HUES6 (cell line): Measurements from ENCODE around the gene IQGAP3.

Experiments
- H3K27ac ChIP-seq: 2 replicates; pipeline ENCODE4 v1.7.0; 2013; ENCODE audit warnings: low read depth, mild to moderate bottlenecking, low read length, inconsistent platforms
- H3K27me3 ChIP-seq: 2 replicates; pipeline ENCODE4 v1.6.1; 2013; ENCODE audit warnings: low read length; ENCODE audit not compliant: control insufficient read depth, insufficient read depth
- H3K36me3 ChIP-seq: 2 replicates; pipeline ENCODE4 v1.6.1; 2013; ENCODE audit warnings: low read length; ENCODE audit not compliant: control insufficient read depth, insufficient read depth
- H3K4me1 ChIP-seq: 2 replicates; pipeline ENCODE4 v1.6.1; 2013; ENCODE audit warnings: low read length; ENCODE audit not compliant: control insufficient read depth, insufficient read depth
- H3K4me3 ChIP-seq: 2 replicates; pipeline ENCODE4 v1.5.1; 2013; ENCODE audit warnings: low read depth, low read length
- H3K9ac ChIP-seq: one replicate; pipeline ENCODE4 v1.6.1; 2013; ENCODE audit warnings: mild to moderate bottlenecking, low read length
- H3K9me3 ChIP-seq: 2 replicates; pipeline ENCODE4 v1.6.1; 2013; ENCODE audit warnings: low read depth, low read length; ENCODE audit not compliant: control insufficient read depth, insufficient read depth

The IQGAP3 gene

DNA sequence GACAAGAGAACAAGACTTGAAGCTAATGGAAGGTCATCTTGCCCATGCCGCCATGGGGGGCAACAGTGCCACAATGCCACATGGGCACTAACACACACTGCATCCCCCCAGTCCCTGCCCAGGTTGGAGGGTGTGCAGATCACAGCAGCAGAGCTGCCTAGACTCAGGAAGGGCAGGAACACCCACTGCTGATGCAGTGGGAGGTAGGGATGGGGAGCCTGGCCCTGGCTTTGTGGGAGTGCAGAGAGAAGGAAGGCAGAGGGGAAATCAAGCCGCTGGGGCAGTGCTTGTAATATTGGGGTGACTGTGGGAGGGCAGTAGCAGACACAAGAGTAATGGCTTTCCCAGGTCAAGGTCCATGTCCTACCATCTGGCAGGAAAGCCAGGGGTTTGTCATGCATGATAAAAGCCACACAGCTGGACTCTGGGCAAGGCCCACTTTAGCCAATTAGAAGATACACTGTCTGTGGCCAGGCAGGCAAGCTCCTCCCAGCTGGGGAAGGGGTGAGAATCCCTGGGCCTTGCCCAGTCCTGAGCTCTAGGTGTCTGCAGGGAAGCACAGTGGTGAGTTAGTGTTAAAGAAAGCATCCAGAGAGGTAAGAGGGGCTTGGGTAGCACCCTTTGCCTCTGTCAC, 46.4 kb downstream of the IQGAP3 start:
- H3K4me1 ChIP-seq: peaks cover 17% of the 10 kb centered on the region
- H3K9me3 ChIP-seq: no peaks in the 10 kb centered on the region
- no peak overlapping the region for H3K27ac ChIP-seq
- peaks cover 53% of the 10 kb centered on the region for H3K36me3 ChIP-seq
- no peak overlapping the region for H3K4me3 ChIP-seq
- no peak overlapping the region for H3K9ac ChIP-seq
- H3K27me3 ChIP-seq: no peaks in the 10 kb centered on the region

DNA sequence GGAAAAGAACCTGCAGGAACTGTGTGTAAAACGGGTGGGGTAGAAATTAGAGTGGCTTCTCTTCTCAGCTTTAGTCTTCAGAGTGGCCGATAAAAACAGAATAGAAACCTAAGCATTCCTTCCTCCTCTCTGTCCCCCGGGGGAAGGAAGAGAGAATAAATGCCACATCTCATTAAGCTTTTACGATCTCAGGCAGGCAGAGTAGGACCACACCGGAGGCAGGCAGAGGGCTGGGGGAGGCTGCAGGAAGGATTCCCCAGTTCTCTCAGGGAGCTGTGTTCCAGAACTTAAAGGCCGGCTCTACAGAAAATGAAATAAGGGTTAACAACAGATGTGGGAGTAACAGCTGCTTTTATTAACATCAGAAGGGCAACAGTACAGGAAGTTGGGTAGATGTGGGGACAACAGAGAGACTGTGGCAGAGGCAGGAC, 47.3 kb downstream of the IQGAP3 start:
- Histone ChIP-seq H3K4me1 (peaks cover 17% of the 10 kb centered on the region), H3K27me3 (no peaks in the 10 kb centered on the region), H3K9ac (no peak overlapping the region), H3K36me3 (peaks cover 44% of the 10 kb centered on the region), H3K27ac (no peak overlapping the region), H3K9me3 (no peaks in the 10 kb centered on the region), H3K4me3 (no peak overlapping the region)

DNA sequence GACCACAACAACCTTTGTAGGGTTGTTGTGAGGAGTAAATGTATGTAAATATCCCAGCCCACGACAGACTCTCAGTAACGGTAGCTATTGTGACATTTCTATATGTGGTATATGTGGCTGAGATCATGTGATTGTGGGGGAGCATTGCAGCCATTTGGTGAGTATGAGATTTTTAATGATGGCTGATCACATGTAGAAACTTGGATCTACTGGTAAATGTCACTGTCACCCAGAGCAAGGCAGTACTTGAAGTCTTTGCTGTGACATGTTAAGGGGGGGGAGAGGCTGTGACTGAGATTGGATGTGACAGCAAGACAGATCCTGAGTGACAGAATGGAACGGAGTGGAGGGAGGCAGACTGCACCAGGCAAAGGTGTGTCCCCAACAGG, 47.9 kb downstream of the IQGAP3 start:
- Histone ChIP-seq H3K4me1 (peaks cover 17% of the 10 kb centered on the region), H3K36me3 (peaks cover 38% of the 10 kb centered on the region), H3K27me3 (no peaks in the 10 kb centered on the region), H3K9ac (no peak overlapping the region), H3K9me3 (no peaks in the 10 kb centered on the region), H3K27ac (no peak overlapping the region), H3K4me3 (no peak overlapping the region)

DNA sequence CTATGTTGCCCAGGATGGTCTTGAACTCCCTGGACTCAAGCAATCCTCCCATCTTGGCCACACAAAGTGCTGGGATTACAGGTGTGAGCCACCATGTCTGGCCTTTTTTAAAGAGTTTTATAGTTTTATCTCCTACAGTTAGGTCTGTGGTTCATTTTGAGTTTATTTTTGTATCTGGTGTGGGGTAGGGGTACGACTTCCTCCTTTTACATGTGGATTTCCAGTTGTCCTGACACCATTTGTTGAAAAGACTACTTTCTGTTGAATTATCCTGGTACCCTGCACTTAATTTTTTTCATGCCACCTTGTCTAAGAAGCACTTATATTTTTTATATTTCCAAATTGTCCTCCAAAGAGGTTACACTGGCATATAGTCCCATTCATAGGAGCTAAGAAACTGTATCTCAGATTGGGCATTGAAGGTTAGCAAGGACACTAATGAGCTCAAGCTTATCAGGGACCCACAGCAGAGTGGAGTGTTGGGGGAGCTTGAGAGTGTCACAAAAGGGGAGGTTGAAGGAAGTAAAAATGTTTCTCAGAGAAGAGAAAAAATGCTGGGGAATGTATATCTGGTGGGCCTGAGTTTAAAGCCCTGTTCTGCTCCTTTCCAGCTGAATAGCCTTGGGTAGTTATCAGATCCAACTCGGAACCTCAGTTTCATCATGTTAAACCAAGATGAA, 48.4 kb downstream of the IQGAP3 start:
- Histone ChIP-seq H3K27me3 (no peaks in the 10 kb centered on the region), H3K27ac (no peak overlapping the region), H3K36me3 (peaks cover 33% of the 10 kb centered on the region), H3K9ac (no peak overlapping the region), H3K4me1 (peaks cover 17% of the 10 kb centered on the region), H3K4me3 (no peak overlapping the region), H3K9me3 (no peaks in the 10 kb centered on the region)

DNA sequence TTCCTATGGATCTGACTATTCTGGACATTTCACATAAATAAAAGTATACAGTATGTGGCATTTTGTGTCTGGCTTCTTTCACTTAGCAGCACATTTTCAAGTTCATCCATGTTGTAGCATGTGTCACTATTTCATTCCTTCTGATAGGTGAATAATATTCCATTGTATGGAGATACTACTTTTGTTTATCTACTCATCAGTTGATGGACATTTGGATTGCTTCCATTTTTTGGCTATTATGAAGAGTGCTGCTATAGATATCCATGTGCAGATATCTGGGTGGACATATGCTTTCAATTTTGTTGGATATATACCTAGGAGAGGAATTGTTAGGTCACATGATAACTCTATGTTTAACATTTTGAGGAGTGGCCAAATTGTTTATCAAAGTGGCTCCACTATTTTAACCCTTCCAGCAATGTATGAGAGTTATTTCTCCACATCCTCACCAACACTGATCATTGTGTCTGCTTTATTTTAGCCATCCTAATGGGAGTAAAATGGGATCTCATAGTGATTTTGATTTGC, 49.9 kb downstream of the IQGAP3 start:
- no peaks in the 10 kb centered on the region for H3K27me3 ChIP-seq
- peaks cover 19% of the 10 kb centered on the region for H3K36me3 ChIP-seq
- no peak overlapping the region for H3K9ac ChIP-seq
- H3K9me3 ChIP-seq: no peaks in the 10 kb centered on the region
- H3K27ac ChIP-seq: no peak overlapping the region
- peaks cover 17% of the 10 kb centered on the region for H3K4me1 ChIP-seq
- no peak overlapping the region for H3K4me3 ChIP-seq

DNA sequence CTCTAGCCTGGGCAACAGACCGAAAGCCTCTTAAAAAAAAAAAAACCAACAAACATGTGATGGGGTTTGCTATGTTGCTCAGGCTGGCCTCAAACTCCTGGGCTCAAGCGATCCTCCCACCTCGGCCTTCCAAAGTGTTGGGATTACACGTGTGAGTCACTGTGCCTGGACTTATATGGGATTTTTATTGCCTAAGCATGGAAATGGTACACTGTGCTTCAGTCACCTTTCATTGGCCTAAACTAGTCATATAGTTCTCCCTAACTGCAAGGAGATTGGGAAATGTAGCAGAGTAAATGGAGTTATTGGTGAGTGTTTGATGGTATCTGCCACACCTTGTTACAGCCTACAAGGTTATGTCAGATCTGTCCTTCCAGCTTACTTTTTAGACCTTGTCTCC, 54.6 kb downstream of the IQGAP3 start:
- H3K9me3 ChIP-seq: no peaks in the 10 kb centered on the region
- H3K36me3 ChIP-seq: no peaks in the 10 kb centered on the region
- H3K27ac ChIP-seq: no peak overlapping the region
- H3K9ac ChIP-seq: no peak overlapping the region
- no peaks in the 10 kb centered on the region for H3K4me1 ChIP-seq
- no peak overlapping the region for H3K4me3 ChIP-seq
- H3K27me3 ChIP-seq: no peaks in the 10 kb centered on the region

DNA sequence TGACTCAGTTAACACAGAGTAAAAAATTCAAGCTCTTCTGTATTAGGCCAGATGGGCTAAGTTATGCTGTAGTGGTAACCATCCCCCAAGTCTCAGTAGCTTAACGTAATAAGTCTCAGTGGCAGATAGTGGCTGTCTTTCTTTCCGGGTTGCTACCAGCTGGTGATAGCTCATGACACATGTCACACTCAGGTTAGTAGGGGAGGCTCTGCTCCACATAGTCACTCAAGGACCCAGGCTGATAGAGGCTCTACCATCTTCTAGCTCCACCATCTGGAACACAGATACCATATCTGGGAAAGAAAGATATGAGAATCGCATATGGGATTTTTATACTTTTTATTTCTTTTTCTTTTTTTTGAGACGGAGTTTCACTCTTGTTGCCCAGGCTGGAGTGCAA, 55.5 kb downstream of the IQGAP3 start:
- Histone ChIP-seq H3K4me3 (no peak overlapping the region), H3K27me3 (no peaks in the 10 kb centered on the region), H3K4me1 (no peaks in the 10 kb centered on the region), H3K36me3 (no peaks in the 10 kb centered on the region), H3K27ac (no peak overlapping the region), H3K9ac (no peak overlapping the region), H3K9me3 (no peaks in the 10 kb centered on the region)

DNA sequence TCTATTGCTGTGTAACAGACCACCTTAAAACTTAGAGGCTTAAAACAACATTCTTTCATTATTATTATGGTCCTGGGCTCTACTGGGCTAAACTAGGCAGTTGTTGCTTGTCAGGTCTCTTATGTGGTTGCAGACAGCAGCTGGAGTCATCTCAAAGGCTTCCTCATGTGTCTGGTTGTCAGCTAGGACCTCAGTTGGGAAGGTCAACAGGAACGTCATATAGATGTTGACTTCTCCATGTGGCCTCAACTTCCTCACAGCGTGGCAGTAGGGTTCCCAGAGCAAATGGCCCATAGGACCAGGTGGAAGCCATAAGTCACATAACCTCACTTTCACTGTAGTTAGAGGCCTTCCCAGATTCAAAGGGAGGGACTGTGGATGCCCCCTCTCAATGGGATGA, 56.4 kb downstream of the IQGAP3 start:
- H3K27me3 ChIP-seq: no peaks in the 10 kb centered on the region
- no peaks in the 10 kb centered on the region for H3K9me3 ChIP-seq
- H3K4me1 ChIP-seq: no peaks in the 10 kb centered on the region
- no peak overlapping the region for H3K9ac ChIP-seq
- no peak overlapping the region for H3K27ac ChIP-seq
- no peaks in the 10 kb centered on the region for H3K36me3 ChIP-seq
- H3K4me3 ChIP-seq: no peak overlapping the region

DNA sequence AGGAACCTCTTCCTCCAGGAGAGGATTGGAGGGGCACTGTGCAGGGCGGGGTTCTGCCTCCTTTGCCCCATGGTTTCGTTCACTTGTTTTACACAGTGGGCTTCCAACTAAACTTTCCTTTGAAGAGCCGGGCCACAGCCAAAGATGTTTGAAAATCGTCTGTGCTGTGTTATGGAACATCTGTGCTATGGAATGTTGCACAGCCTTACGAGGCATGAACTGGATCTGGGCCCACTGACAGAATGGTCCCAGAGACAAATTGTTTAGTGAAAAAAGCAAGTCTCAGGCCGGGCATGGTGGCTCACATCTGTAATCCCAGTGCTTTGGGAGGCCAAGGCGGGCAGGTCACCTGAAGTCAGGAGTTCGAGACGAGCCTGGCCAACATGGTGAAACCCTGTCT, 59.2 kb downstream of the IQGAP3 start:
- H3K36me3 ChIP-seq: no peaks in the 10 kb centered on the region
- H3K9me3 ChIP-seq: no peaks in the 10 kb centered on the region
- H3K4me1 ChIP-seq: peaks cover 8% of the 10 kb centered on the region; the same call in 1 of the 2 replicates
- no peak overlapping the region for H3K27ac ChIP-seq
- H3K4me3 ChIP-seq: no peak overlapping the region
- no peak overlapping the region for H3K9ac ChIP-seq
- peaks cover 8% of the 10 kb centered on the region; the same call in 1 of the 2 replicates for H3K27me3 ChIP-seq

DNA sequence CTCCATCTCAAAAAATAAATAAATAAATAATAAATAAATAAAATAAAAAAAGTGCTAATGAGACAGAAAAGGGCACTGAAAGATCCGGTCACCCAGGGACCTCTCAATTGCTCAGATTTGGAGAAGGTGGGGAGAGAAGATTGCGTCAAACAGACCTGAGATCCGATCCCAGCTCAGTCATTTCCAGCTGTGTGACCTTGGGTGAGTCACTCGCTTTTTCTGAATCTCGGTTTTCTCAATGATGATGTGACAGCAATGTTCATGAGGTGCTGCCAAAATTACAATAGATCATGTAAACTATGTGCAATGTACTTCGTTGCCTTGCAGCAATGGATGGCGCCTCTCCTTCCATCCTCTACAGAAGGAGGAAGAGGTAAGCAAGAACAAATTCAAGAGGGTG, 60.7 kb downstream of the IQGAP3 start:
- H3K27ac ChIP-seq: no peak overlapping the region
- H3K9ac ChIP-seq: no peak overlapping the region
- H3K4me1 ChIP-seq: peaks cover 8% of the 10 kb centered on the region; the same call in 1 of the 2 replicates
- peaks cover 8% of the 10 kb centered on the region; the same call in 1 of the 2 replicates for H3K27me3 ChIP-seq
- no peaks in the 10 kb centered on the region for H3K9me3 ChIP-seq
- H3K4me3 ChIP-seq: no peak overlapping the region
- H3K36me3 ChIP-seq: no peaks in the 10 kb centered on the region

DNA sequence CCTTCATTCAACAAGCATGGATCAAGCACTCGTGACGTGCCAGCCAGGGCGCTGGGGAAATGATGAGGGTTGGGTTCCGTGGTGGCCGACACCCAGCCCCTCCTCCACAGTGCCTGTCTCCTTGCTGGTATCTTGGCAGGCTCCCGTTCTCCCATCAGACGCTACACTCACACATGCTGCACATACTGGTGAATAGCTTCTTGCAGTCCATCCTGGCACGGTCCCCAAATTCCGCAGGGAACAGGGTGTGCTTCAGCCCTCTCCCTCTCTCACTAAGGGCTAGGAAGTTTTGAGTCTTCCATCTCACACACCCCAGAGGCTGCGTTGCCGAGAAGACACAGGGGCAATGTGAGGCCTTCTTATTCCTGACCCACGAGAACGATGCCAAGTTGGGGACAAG, 61.7 kb downstream of the IQGAP3 start:
- Histone ChIP-seq H3K27ac (no peak overlapping the region), H3K4me1 (peaks cover 8% of the 10 kb centered on the region; the same call in 1 of the 2 replicates), H3K4me3 (no peak overlapping the region)

More for the DNA sequence above, 61.7 kb downstream of the IQGAP3 start:
- no peaks in the 10 kb centered on the region for H3K9me3 ChIP-seq
- peaks cover 8% of the 10 kb centered on the region; the same call in 1 of the 2 replicates for H3K27me3 ChIP-seq
- H3K36me3 ChIP-seq: no peaks in the 10 kb centered on the region
- no peak overlapping the region for H3K9ac ChIP-seq
